Ammon's horn (tissue), 1 donor: Measurements from ENCODE around the gene NMS.
"Not testable (repeated sequence)": the region's sequence is repeated elsewhere in the genome, so short reads cannot be mapped to it uniquely, and the experiment has no call there.

Experiments used
- DNase-seq: peaks from one replicate; pipeline ENCODE4 v3.0.0-alpha.2; 2016; ENCODE audit warnings: low spot score

NMS gene, protein sequence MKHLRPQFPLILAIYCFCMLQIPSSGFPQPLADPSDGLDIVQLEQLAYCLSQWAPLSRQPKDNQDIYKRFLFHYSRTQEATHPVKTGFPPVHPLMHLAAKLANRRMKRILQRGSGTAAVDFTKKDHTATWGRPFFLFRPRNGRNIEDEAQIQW

DNA sequence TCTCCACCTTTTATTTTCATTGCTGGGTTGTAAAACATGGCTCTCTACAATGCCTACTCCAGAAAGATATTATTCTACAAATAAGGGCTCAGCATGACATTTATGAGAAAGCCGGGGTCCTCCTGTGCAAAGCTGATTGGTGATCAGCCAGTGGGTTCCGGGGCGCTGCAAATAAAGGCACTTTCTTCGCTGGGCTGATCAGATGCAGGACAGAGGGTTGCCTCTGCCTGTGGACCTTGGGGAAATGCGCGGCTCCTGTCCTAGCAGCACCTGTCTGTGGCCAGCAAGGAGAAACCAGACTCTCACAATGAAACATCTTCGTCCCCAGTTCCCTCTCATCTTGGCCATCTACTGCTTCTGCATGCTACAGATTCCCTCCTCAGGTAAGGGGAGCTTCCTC, at the start of gene NMS:
NMS (plus strand) TSS at position 301 of the 400 bp plus-strand sequence; CDS start at position 308, 7 bp downstream.
- DNase-seq = no peak

DNA sequence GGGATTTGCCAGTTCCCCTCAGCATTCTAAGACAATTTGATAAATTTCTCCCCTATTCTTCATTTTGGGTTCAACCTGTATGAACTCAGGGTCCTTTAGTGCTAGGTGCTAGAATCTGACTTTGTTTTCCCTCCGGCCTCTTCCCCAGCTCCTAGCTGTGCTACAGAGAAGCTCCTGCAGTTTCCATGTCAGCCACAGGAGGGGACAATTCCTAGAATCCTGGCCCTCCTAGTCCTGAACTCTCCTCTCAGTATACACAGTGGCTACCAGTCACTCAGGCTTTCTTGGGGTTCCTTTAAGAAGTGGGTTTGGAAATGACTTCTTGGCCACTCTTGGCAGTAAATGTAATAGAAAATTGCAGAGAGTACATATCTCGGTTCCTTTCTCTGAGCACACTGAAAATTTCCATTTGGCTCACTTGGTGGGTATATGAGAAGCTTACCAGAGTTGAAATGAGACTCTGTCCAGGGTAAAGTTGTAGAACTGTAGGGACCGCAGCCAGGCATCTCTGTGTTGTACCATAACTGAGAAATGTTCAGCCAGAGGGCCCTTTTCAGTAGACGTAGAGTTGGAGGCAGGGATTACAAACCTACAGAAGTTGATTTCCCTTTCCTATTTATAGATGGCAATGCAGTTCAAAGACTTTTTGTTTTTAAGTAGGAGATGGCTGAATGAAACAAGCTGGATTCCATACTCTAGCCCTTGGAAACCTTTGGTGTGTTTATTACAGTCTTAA, 47.8 kb upstream of the NMS start:
- peak; percentile 59 for DNase-seq

- DNase-seq = no peak
Measured at GRCh38 chr2:100423631-100424030, 46.7 kb upstream of the NMS start.

GRCh38 chr2:100424277-100424875, 45.9 kb upstream of the NMS start:
- no peak for DNase-seq

DNA sequence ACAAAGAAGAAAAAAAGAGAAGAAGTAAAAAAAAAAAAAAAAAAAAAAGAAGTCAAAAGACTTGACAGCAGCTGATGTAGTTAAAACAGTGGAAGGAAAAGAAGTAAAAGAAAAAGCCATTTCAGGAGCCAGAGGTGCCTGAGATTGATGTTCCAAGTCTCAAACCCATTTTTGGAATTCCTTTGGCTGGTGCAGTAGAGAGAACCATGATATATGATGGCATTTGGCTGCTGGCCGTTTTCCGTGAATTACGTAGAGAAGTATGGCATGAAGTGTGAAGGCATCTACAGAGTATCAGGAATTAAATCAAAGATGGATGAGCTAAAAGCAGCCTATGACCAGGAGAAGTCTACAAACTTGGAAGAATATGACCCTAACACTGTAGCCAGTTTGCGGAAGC, 45.2 kb upstream of the NMS start:
- no peak for DNase-seq

DNA sequence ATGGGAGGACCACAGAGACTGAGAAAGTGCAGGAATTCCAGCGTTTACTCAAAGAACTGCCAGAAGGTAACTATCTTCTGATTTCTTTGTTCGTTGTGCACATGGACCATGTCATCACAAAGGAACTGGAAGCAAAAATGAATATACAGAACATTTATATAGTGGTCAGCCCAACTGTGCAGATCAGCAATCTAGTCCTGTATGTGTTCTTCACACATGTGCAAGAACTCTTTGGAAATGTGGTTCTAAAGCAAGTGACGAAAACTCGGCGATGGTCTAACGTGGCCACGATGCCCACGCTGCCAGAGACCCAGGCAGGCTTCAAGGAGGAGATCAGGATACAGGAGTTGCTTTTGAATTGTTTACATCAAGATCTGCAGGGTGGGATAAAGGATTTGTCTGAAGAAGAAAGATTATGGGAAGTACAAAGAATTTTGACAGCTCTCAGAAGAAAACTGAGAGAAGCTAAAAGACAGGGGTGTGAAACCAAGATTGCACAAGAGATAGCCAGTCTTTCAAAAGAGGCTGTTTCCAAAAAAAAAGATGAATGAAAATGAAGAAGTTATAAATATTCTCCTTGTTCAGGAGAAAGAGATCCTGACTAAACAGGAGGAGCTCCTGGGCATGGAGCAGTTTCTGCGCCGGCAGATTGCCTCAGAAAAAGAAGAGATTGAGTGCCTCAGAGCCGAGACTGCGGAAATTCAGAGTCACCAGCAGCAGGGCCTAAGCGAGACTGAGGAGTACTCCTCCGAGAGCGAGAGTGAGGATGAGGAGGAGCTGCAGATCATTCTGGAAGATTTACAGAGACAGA, 44.5 kb upstream of the NMS start:
- no peak for DNase-seq

DNA sequence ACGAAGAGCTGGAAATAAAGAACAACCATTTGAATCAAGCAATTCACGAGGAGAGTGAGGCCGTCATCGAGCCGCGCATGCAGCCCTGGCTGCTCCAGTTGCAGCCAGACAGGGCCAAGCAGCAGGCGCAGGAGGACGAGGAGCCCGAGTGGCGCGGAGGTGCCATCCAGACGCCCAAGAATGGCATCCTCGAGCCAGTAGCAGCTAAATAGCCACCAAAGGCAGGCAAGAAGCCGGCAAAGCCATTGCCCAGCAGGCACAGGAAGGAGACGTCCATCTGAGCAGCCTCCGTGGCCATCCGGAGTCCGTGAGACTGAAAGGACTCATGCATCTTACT, 43.9 kb upstream of the NMS start:
- DNase-seq = no peak

- DNase-seq = no peak
Measured at GRCh38 chr2:100427111-100427510, 43.2 kb upstream of the NMS start.

DNA sequence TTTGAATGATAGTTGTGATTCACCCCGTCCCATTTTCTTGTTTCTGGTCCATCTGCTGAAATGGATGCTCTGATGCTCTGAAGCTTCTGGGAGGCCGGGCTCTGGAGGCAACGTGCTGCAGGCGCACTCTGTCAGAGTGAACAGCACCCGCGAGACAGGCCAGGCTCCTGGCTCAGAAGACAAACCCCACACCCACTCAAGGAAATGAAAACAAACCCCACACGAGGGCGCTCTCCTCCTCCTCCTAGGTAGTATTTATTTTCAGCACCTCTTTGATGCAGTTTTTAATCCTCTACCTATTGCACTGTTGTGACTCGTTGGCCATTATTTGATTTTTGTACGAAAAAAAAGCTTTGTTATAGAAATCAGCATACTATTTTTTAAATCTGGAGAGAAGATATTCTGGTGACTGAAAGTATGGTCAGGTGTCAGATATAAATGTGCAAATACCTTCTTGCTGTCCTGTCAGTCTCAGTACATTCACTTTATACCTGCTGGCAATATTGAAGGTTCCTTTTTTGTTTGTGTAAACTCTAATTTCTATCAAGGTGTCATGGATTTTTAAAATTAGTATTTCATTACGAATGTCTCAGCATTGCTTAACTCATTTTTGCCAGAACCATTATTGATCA, 42.5 kb upstream of the NMS start:
- peak; percentile 80 for DNase-seq

- DNase-seq = no peak
Measured at GRCh38 chr2:100429726-100430125, 40.6 kb upstream of the NMS start.

DNA sequence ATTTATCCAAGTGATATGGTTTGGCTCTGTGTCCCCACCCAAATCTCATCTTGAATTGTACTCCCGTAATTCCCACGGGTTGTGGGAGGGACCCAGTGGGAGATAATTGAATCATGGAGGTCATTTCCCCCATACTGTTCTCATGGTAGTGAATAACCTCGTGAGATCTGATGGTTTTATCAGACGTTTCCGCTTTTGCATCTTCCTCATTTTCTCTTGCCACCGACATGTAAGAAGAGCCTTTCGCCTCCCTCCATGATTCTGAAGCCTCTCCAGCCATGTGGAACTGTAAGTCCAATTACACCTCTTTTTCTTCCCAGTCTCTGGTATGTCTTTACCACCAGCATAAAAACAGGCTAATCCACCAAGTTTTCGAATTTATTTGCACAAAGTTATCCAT, 32.5 kb upstream of the NMS start:
- no peak for DNase-seq

DNA sequence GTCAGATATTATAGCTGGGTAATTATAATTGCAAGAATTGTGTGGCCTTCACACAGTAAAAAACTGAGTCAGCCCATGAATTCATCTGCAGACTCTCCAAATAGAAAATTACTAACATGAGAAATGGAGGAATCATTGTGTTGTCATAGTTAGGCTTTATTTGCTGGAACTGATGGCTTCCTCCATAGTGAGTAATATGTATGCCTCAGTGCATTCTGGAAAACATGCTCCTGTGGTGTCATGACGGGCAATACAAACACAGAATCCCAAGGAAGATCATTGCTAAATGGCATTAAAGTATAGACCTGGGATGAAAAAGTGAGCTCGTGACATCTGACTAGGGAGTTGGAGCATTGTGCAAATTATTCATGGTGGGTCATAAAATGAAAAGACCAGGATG, 23.6 kb upstream of the NMS start:
- DNase-seq = no peak

DNA sequence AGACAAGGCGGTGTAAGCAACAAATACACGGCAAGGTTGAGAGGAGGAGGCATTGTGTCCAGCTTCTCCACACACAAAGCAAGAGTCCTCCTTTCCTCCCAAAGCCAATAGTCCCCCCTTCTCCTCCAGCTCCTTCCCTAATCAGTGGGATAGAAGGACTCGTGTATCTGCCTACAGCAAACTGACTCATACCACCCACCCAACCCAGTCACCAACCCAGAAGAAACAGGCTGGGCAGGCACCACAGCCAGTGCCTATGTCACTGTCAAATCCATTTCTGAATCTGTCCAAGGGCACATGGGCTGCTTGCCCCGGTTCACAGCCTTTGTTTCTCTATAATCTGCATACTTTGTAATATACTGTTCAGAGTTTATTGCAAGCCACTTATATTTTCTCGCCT, 19.2 kb upstream of the NMS start:
- no peak for DNase-seq

DNA sequence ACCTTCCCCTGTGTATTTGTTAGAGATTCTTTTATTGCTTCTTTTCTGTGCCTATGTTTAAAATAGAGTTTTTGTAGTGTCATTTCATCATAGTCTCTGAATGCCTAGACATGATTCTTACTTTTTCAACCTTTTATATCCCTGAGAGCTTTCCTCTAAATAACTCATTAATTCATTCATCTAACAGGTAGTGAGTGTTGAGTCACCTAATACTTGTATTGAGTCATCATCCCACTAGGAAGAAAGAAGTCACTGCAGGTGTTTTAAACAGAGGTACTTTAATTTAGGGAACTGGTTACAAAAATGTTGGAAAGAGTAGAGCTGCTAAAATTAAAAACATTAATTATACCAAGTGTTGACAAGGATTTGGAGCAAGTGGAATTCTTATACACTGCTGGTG, 18.5 kb upstream of the NMS start:
- no peak for DNase-seq

DNA sequence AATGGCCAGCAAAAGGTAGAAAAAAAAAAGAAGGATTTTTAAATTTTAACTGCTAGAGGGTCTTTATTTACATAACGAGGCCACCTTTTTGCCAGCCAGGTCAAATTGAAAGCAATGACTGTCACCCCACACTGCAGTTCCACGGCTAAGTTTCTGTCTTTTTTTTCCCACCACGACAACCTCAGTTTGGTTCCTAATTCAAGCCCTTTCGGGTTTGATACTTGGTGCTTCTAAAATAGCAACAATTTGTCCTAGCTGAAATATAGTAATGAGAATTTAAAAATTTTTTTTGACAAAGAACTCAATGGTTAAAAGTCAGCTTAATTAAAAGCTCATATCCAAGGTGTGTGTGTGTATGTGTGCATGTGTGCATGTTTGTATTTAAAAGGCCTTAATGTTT, 16.4 kb upstream of the NMS start:
- DNase-seq = no peak

DNA sequence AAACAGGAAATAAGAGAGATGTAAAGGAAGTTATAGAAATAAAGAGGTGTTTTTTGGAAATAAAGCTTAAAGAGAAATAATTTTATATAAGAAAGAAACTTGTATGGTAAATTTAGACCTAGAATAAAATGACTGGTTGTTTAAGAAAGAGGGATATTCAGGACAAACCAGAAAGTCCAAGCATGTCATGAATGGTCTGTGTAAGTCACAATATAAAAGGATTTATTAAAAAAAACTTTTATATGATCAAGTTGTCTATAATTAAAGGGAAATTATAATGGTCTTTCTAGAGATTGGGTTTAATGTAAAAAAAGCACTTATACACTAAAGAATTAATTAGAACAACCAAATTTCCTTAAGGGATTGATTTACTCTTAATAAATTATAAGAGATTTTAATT, 13.9 kb upstream of the NMS start:
- DNase-seq = not testable (repeated sequence)

DNA sequence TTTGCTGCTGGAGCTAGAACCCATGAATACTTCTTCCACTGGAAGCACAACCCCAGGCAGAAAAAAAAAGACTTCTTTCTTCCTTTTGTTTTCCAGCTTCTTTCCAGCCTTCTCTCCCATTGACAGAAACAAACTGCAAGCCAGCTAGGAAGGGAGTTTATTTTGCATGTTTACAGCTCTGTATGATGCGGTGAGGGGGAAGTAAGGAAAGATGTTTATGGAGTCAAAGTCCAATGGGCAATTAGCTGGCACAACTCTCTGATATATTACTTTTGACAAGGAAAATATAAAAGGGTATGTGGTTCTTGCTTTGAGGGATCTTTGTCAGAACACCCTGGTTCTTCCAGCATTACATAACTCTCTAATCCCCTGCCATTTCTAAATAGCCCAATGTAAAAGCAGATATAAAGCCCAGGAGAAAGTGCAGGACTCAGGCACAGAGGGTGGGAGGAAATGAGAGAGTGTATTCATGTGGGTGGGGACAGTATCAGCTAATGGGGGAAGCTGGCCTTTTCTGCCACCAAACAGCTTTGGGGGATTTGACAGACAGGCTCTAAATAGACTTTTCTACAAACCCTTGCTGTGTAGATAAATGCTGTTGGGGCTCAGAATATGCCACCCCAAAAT, 9.3 kb upstream of the NMS start:
- no peak for DNase-seq

GRCh38 chr2:100470898-100471514, 724 bp downstream of the NMS start:
- DNase-seq = no peak

- DNase-seq = no peak
Measured at GRCh38 chr2:100476606-100477005, 6.3 kb downstream of the NMS start.

GRCh38 chr2:100482741-100483140, 12.5 kb downstream of the NMS start:
- DNase-seq = no peak

GRCh38 chr2:100483895-100484294, 13.6 kb downstream of the NMS start:
- DNase-seq = no peak

DNA sequence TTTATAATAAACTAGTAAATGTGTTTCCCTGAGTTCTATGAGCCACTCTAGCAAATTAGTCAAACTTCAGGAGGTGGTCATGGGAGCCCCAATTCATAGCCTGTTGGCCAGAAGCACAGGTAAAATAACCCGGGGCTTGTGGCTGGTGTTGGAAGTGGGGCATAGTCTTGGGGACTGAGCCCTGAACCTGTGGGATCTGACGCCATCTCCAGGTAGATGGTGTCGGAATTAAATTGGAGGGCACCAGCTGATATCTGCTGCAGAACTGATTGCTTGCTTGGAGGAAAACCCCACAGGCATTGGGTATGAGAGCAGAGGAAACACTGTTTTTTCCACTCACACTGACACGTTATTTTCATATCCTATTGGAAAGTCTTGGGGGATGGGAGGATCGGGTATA, 14.1 kb downstream of the NMS start:
- no peak for DNase-seq
